AG09319 (cell line): ENCODE data around the gene MRPL51.
A peak's percentile ranks its signal among the peaks of the same experiment; 100 is the strongest.

Source experiments
- DNase-seq: peaks from one replicate; pipeline ENCODE4 v3.0.0-alpha.2; 2010; ENCODE audit warnings: low read depth; ENCODE audit errors: extremely low read depth
- CTCF ChIP-seq: IDR thresholded peaks from 2 replicates; pipeline ENCODE4 v1.5.1; 2011; ENCODE audit warnings: low read depth, mild to moderate bottlenecking, inconsistent platforms, low read length, moderate library complexity

The MRPL51 gene

GRCh38 chr12:6452245-6452943 lies 40.7 kb downstream of the MRPL51 start:
- no peak for TF ChIP-seq CTCF
- no peak for DNase-seq

- TF ChIP-seq CTCF = no peak
- DNase-seq = peak; percentile 49
Observed at GRCh38 chr12:6451348-6452244, 41.5 kb downstream of the MRPL51 start, which contains the start of gene TAPBPL. TSS of gene TAPBPL (plus strand) at chr12:6452042. CDS start at chr12:6452249, 207 bp downstream.

GRCh38 chr12:6450869-6451347 lies 42.2 kb downstream of the MRPL51 start:
- no peak for DNase-seq
- no peak for TF ChIP-seq CTCF

- no peak for TF ChIP-seq CTCF
- no peak for DNase-seq
Observed at GRCh38 chr12:6450091-6450868, 42.8 kb downstream of the MRPL51 start.

GRCh38 chr12:6444704-6445688 lies 48.1 kb downstream of the MRPL51 start, which contains the start of gene CD27:
TSS of gene CD27 (plus strand) at chr12:6444955. CDS start at chr12:6445096, 141 bp downstream.
- no peak for TF ChIP-seq CTCF
- DNase-seq = no peak

GRCh38 chr12:6444031-6444430 lies 49.0 kb downstream of the MRPL51 start:
- TF ChIP-seq CTCF = no peak

More at GRCh38 chr12:6444031-6444430, 49.0 kb downstream of the MRPL51 start:
- no peak for DNase-seq
